ENCODE data around the gene LHX4.
"Not testable (repeated sequence)": the region's sequence is repeated elsewhere in the genome, so short reads cannot be mapped to it uniquely, and the experiment has no call there.

The LHX4 gene

GRCh38 chr1:180199018-180199417, 31.0 kb upstream of the LHX4 start:
- H3K36me3 ChIP-seq, result no peaks in the 10 kb centered on the region
- no peaks in the 10 kb centered on the region for H3K9me3 ChIP-seq
- TF ChIP-seq CTCF (IDR thresholded peaks at IDR 0.05; ENCODE audit: low read depth, low read length), result no peak
- no peaks in the 10 kb centered on the region for H3K4me1 ChIP-seq
- no peak overlapping the region for H3K4me3 ChIP-seq (ENCODE audit: low read depth, low read length)
- no peak for DNase-seq
- H3K27me3 ChIP-seq, result no peaks in the 10 kb centered on the region

- Histone ChIP-seq H3K4me1 (no peaks in the 10 kb centered on the region), H3K4me3 (ENCODE audit: low read depth, low read length) (no peak overlapping the region), H3K27me3 (no peaks in the 10 kb centered on the region), H3K36me3 (no peaks in the 10 kb centered on the region), H3K9me3 (no peaks in the 10 kb centered on the region)
- DNase-seq, result no peak
- TF ChIP-seq CTCF (IDR thresholded peaks at IDR 0.05; ENCODE audit: low read depth, low read length), result no peak
Measured at GRCh38 chr1:180201451-180202200, 28.4 kb upstream of the LHX4 start.

- DNase-seq; H3K9me3 ChIP-seq; H3K36me3 ChIP-seq; H3K4me1 ChIP-seq; H3K4me3 ChIP-seq (ENCODE audit: low read depth, low read length); H3K27me3 ChIP-seq: not testable (repeated sequence)
Measured at GRCh38 chr1:180202588-180202987, 27.5 kb upstream of the LHX4 start.

GRCh38 chr1:180204231-180204630, 25.8 kb upstream of the LHX4 start:
- no peak for TF ChIP-seq CTCF (IDR thresholded peaks at IDR 0.05; ENCODE audit: low read depth, low read length)
- Histone ChIP-seq H3K9me3 (no peaks in the 10 kb centered on the region), H3K4me3 (ENCODE audit: low read depth, low read length) (no peak overlapping the region), H3K27me3 (no peaks in the 10 kb centered on the region), H3K36me3 (no peaks in the 10 kb centered on the region), H3K4me1 (no peaks in the 10 kb centered on the region)
- DNase-seq, result no peak

- Histone ChIP-seq H3K4me1 (no peaks in the 10 kb centered on the region), H3K27me3 (no peaks in the 10 kb centered on the region), H3K9me3 (no peaks in the 10 kb centered on the region), H3K4me3 (ENCODE audit: low read depth, low read length) (no peak overlapping the region), H3K36me3 (no peaks in the 10 kb centered on the region)
- TF ChIP-seq CTCF (IDR thresholded peaks at IDR 0.05; ENCODE audit: low read depth, low read length), result no peak
- no peak for DNase-seq
Measured at GRCh38 chr1:180206581-180206980, 23.5 kb upstream of the LHX4 start.

- TF ChIP-seq CTCF (IDR thresholded peaks at IDR 0.05; ENCODE audit: low read depth, low read length), result no peak
- H3K4me3 ChIP-seq (ENCODE audit: low read depth, low read length), result no peak overlapping the region
- no peaks in the 10 kb centered on the region for H3K36me3 ChIP-seq
- H3K4me1 ChIP-seq, result no peaks in the 10 kb centered on the region
- DNase-seq, result no peak
- no peaks in the 10 kb centered on the region for H3K9me3 ChIP-seq
- no peaks in the 10 kb centered on the region for H3K27me3 ChIP-seq
Measured at GRCh38 chr1:180208264-180208663, 21.8 kb upstream of the LHX4 start.

Data from BE2C (cell line).